ENCODE data around the gene SCAI. TPM values are rescaled to one million over a fixed set of nuclear protein-coding genes. Genes with fewer than 3 reads are reported as not detected.

Gene SCAI
- total and polyA plus RNA-seq, 2 donors (not counting 1 experiment from before 2014, with no cell fraction given): 5.4 to 9.7 TPM

GRCh38 chr9:124954255-124954654, 189.1 kb downstream of the SCAI start:
- no peak for DNase-seq (ENCODE audit: low read depth in 2 of 2)
- Histone ChIP-seq H3K79me2 (ENCODE audit: control insufficient read depth, insufficient read depth, low read length) (no peaks in the 10 kb centered on the region), H3K9me3 (ENCODE audit: control insufficient read depth, insufficient read depth, low read depth, low read length) (no peaks in the 10 kb centered on the region), H3K4me2 (ENCODE audit: extremely low read depth, insufficient read depth, low read length) (no peak overlapping the region), H4K20me1 (ENCODE audit: control insufficient read depth, extremely low read depth, insufficient read depth, low read length) (no peaks in the 10 kb centered on the region), H2AFZ (ENCODE audit: low read length) (no peak overlapping the region), H3K27ac (ENCODE audit: insufficient read depth, low read length) (no peak overlapping the region), H3K27me3 (ENCODE audit: control insufficient read depth, insufficient read depth, low read length) (no peaks in the 10 kb centered on the region), H3K4me1 (ENCODE audit: control insufficient read depth, extremely low read depth, insufficient read depth, low read length) (no peaks in the 10 kb centered on the region), H3K36me3 (ENCODE audit: control insufficient read depth, insufficient read depth, low read length) (no peaks in the 10 kb centered on the region), H3K4me3 (replicated peaks in 1 of 4; ENCODE audit: control extremely low read depth in 1 of 4, insufficient read depth in 1 of 4, low read depth in 3 of 4, low read length in 4 of 4) (no peak overlapping the region), H3K9ac (ENCODE audit: insufficient read depth, low read length) (no peak overlapping the region)
- TF ChIP-seq CTCF (conservative IDR thresholded peaks at IDR 0.05 in 1 of 2, IDR thresholded peaks at IDR 0.05 in 1 of 2; ENCODE audit: low read depth in 1 of 2, low read length in 2 of 2) (no peak), EZH2 (IDR thresholded peaks at IDR 0.05; ENCODE audit: low read length, missing control alignments) (no peak)

- no peaks in the 10 kb centered on the region for H3K4me1 ChIP-seq (ENCODE audit: control insufficient read depth, extremely low read depth, insufficient read depth, low read length)
- H3K79me2 ChIP-seq (ENCODE audit: control insufficient read depth, insufficient read depth, low read length): no peaks in the 10 kb centered on the region
- H3K4me3 ChIP-seq (replicated peaks in 1 of 4; ENCODE audit: control extremely low read depth in 1 of 4, insufficient read depth in 1 of 4, low read depth in 3 of 4, low read length in 4 of 4): no peak overlapping the region
- no peak overlapping the region for H2AFZ ChIP-seq (ENCODE audit: low read length)
- no peaks in the 10 kb centered on the region for H3K36me3 ChIP-seq (ENCODE audit: control insufficient read depth, insufficient read depth, low read length)
- no peaks in the 10 kb centered on the region for H3K9me3 ChIP-seq (ENCODE audit: control insufficient read depth, insufficient read depth, low read depth, low read length)
- no peaks in the 10 kb centered on the region for H4K20me1 ChIP-seq (ENCODE audit: control insufficient read depth, extremely low read depth, insufficient read depth, low read length)
- TF ChIP-seq EZH2 (IDR thresholded peaks at IDR 0.05; ENCODE audit: low read length, missing control alignments) (no peak), CTCF (conservative IDR thresholded peaks at IDR 0.05 in 1 of 2, IDR thresholded peaks at IDR 0.05 in 1 of 2; ENCODE audit: low read depth in 1 of 2, low read length in 2 of 2) (no peak)
- no peak overlapping the region for H3K4me2 ChIP-seq (ENCODE audit: extremely low read depth, insufficient read depth, low read length)
- no peak overlapping the region for H3K27ac ChIP-seq (ENCODE audit: insufficient read depth, low read length)
- H3K27me3 ChIP-seq (ENCODE audit: control insufficient read depth, insufficient read depth, low read length): no peaks in the 10 kb centered on the region
- no peak for DNase-seq (ENCODE audit: low read depth in 2 of 2)
- no peak overlapping the region for H3K9ac ChIP-seq (ENCODE audit: insufficient read depth, low read length)
Measured at GRCh38 chr9:124950050-124950718, 193.1 kb downstream of the SCAI start.

GRCh38 chr9:124949387-124949786, 193.9 kb downstream of the SCAI start:
- no peaks in the 10 kb centered on the region for H3K27me3 ChIP-seq (ENCODE audit: control insufficient read depth, insufficient read depth, low read length)
- TF ChIP-seq EZH2 (IDR thresholded peaks at IDR 0.05; ENCODE audit: low read length, missing control alignments) (no peak), CTCF (conservative IDR thresholded peaks at IDR 0.05 in 1 of 2, IDR thresholded peaks at IDR 0.05 in 1 of 2; ENCODE audit: low read depth in 1 of 2, low read length in 2 of 2) (no peak)
- H3K27ac ChIP-seq (ENCODE audit: insufficient read depth, low read length): no peak overlapping the region
- H3K4me2 ChIP-seq (ENCODE audit: extremely low read depth, insufficient read depth, low read length): no peak overlapping the region
- H4K20me1 ChIP-seq (ENCODE audit: control insufficient read depth, extremely low read depth, insufficient read depth, low read length): no peaks in the 10 kb centered on the region
- no peak overlapping the region for H3K9ac ChIP-seq (ENCODE audit: insufficient read depth, low read length)
- H3K79me2 ChIP-seq (ENCODE audit: control insufficient read depth, insufficient read depth, low read length): no peaks in the 10 kb centered on the region
- H3K9me3 ChIP-seq (ENCODE audit: control insufficient read depth, insufficient read depth, low read depth, low read length): no peaks in the 10 kb centered on the region
- no peak overlapping the region for H3K4me3 ChIP-seq (replicated peaks in 1 of 4; ENCODE audit: control extremely low read depth in 1 of 4, insufficient read depth in 1 of 4, low read depth in 3 of 4, low read length in 4 of 4)
- H3K36me3 ChIP-seq (ENCODE audit: control insufficient read depth, insufficient read depth, low read length): no peaks in the 10 kb centered on the region
- no peaks in the 10 kb centered on the region for H3K4me1 ChIP-seq (ENCODE audit: control insufficient read depth, extremely low read depth, insufficient read depth, low read length)
- no peak overlapping the region for H2AFZ ChIP-seq (ENCODE audit: low read length)
- DNase-seq (ENCODE audit: low read depth in 2 of 2): no peak
